Measurements from ENCODE around the gene CLEC2L.

CLEC2L gene

DNA sequence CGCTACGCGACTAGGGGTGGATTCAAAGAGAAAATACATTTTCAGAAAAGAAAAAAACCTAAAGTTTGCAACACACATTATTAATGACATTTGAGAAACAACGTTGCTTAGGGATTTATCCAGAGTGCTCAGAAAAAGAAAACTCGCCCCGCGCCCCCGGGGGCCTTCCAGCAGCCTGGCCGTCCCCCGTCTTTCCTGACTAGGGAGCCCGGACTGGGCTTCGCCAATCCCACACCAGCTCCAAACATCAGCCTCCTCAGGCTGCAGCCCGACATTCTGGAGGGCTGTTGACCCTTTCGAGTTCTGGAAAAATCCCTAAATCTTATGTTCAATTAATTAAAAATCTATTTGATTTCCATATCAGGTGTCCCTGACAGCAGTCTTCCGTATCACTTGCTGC is 48.6 kb downstream of the CLEC2L start:
- H3K4me1 Mint-ChIP-seq: no peaks in the 10 kb centered on the region
- no peaks in the 10 kb centered on the region for H3K9me3 Mint-ChIP-seq
- DNase-seq (no peak), ATAC-seq (no peak)
- H3K36me3 Mint-ChIP-seq (ENCODE audit: low read depth): peaks cover 3% of the 10 kb centered on the region
- H3K27ac Mint-ChIP-seq: no peak overlapping the region
- no peak overlapping the region for H3K4me3 Mint-ChIP-seq
- H3K27me3 Mint-ChIP-seq: no peaks in the 10 kb centered on the region

DNA sequence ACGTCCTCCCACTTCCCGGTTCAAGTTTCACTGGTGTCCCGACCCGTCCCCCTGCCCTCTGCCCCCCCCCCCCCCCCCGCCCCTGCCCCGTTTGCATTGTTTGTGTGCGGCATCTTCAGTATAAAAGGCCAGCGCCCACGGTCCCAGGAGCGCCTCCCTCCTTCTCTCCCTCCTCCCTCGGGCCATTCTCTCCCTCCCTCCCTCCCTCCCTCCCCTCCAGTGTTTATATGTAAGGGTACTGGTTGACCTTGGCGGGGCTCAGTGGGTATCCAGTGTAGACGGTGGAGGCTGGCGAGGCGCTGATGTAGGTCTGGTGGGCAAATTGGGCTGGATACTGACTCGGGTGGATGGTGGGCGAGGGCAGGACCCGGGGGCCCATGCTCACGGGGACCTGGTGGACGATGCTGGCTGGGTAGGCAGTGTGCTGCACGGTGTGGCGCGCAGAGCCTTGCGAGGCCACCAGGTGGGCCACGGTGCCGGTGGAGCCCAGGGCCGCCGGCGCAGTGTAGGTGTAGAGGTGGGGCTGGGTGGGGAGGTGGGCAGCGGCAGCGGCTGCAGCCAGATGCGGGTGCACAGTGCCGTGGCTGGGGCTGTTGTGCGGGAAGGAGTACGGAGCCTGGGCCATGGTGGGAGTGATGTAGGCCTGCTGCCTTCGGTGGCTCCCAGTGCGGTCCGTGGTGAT is 49.4 kb downstream of the CLEC2L start:
- H3K36me3 Mint-ChIP-seq (ENCODE audit: low read depth): peaks cover 6% of the 10 kb centered on the region
- no peak overlapping the region for H3K4me3 Mint-ChIP-seq
- H3K27me3 Mint-ChIP-seq: no peaks in the 10 kb centered on the region
- no peak overlapping the region for H3K27ac Mint-ChIP-seq
- no peaks in the 10 kb centered on the region for H3K4me1 Mint-ChIP-seq
- H3K9me3 Mint-ChIP-seq: no peaks in the 10 kb centered on the region
- ATAC-seq (no peak), DNase-seq (no peak)

DNA sequence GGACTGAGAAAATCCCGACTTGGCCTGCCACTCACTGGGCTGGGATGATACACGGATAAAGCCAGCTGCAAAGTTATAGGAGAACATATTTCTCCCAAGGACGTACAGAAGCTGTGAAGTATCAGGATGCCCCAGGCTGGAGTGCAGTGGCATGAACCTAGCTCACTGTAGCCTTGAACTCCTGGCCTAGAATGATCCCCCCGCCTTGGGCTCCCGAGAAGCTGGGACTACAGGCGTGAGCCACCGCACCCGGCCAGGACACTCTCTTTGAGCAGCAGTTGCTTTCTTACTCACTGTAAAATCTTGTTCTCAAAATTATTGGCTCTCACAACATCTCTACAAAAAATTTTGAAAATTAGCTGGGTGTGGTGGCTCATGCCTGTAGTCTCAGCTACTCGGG is 50.4 kb downstream of the CLEC2L start:
- Mint-ChIP-seq H3K4me1 (no peaks in the 10 kb centered on the region), H3K36me3 (ENCODE audit: low read depth) (peaks cover 6% of the 10 kb centered on the region), H3K27me3 (no peaks in the 10 kb centered on the region), H3K4me3 (no peak overlapping the region), H3K27ac (no peak overlapping the region), H3K9me3 (no peaks in the 10 kb centered on the region)
- no peak for DNase-seq
- no peak for ATAC-seq

DNA sequence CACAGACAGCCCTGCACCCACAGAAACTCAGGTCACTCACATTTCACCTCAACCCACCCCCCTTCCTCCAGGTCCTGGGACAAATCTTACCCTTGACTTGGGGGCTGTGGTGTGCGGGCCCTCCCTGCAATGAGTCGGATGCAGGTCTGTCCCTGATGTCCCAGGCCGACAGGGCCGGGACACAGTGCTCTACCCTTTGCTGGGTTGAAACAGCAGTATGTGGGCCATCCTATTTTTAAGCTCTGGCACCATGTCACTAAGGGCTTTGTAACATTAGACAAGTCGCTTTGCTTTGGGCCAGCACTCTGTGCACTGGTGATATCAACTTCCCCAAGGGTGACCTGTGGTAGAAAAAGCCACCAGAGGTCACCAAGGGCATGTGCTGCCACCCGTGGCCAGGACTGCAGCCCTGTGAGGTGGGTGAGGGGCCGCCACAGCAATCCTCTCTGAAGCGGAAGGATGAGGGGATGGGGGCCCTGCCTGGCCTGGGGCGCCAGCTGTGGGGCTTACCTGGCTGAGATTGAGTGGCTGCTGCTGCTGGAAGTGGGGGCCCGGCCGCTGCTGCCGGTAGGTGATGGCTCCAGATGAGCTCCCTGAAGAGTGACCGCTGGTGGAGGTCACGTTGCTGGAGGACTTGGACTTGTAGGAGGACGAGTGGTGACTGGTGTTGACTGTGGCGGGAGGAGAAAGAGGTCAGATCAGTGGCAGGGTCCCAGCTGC is 51.3 kb downstream of the CLEC2L start:
- Mint-ChIP-seq H3K27ac (no peak overlapping the region), H3K9me3 (no peaks in the 10 kb centered on the region), H3K4me1 (no peaks in the 10 kb centered on the region), H3K36me3 (ENCODE audit: low read depth) (peaks cover 6% of the 10 kb centered on the region), H3K4me3 (no peak overlapping the region), H3K27me3 (no peaks in the 10 kb centered on the region)
- ATAC-seq: no peak
- no peak for DNase-seq

DNA sequence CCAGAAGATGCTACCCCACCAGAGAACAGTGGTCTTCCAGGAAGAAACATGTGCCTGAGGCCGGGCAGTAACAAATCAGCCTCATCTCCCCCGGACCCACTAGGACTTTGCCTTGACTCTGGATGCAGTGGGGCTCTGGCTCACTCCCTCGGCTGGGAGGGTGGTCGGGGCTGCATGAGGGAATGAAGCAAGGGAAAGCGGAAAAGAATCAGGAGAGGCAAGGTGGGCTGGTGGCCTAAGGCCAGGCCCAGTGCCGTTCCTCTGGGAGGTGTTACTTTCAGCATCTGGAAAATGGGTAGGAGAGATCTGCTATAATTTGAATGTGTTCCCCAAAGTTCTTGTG is 51.8 kb downstream of the CLEC2L start:
- ATAC-seq: no peak
- Mint-ChIP-seq H3K27ac (no peak overlapping the region), H3K27me3 (no peaks in the 10 kb centered on the region), H3K9me3 (no peaks in the 10 kb centered on the region), H3K36me3 (ENCODE audit: low read depth) (peaks cover 6% of the 10 kb centered on the region), H3K4me1 (no peaks in the 10 kb centered on the region), H3K4me3 (no peak overlapping the region)
- no peak for DNase-seq

DNA sequence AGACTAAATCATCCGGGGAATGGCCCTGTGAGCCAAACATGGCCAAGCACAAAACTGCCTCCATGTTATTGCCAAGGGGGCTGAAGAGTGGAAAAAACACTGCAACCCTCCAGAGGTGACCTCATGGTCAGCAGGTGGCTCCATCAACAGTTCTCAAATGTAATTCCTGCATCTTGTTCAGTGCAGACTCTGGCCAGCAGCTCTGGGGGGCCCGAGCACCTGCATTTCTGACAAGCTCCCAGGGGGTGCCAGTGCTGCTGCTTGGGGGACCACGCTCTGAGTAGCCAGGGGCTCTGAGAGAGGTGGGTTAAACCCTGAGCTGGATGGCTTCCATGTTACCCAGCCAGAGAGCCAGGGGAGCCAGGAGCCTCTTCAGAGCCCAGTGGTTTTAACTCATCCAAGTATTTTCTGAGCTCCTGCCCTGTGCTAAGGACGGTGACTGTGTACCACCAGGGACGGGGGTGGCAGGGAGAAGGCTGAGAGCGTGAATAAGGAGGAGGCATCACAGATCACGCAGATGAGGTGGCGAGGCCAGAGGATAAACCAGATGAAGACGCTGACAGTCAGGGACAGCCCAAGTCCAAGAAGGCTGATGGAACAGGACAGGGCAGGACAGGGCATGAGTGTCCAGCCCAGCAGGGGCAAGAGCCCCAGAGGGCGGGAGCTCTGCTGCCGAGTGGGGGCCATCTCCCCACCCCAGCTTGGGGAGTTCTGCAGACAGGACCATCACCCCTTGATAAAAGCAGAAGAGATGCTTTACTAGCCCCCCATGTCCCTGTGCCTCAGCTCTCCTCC is 52.9 kb downstream of the CLEC2L start:
- H3K36me3 Mint-ChIP-seq (ENCODE audit: low read depth): peaks cover 6% of the 10 kb centered on the region
- H3K27ac Mint-ChIP-seq: no peak overlapping the region
- no peaks in the 10 kb centered on the region for H3K9me3 Mint-ChIP-seq
- no peaks in the 10 kb centered on the region for H3K4me1 Mint-ChIP-seq
- no peak overlapping the region for H3K4me3 Mint-ChIP-seq
- ATAC-seq (no peak), DNase-seq (no peak)
- H3K27me3 Mint-ChIP-seq: no peaks in the 10 kb centered on the region

DNA sequence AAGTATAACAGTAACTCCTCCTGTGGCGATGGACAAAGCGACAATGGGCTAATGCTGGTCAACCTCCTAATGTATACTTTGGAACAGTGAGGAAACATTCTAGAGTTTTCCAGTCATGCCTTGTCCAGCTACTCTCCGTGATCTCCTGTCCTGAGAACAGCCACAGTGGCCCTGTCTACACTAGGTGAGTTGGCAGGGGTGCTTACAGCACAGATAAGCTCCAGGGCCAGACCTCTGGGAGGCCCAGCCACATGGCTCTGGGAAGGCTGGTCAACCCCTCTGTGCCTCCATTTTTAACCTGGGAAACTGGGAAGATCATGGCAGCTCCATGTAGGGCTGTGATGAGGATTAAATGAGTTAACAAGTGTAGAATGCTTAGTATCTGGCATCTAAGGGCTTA is 57.0 kb downstream of the CLEC2L start:
- peaks cover 5% of the 10 kb centered on the region for H3K36me3 Mint-ChIP-seq (ENCODE audit: low read depth)
- H3K27me3 Mint-ChIP-seq: no peaks in the 10 kb centered on the region
- peaks cover 7% of the 10 kb centered on the region for H3K4me1 Mint-ChIP-seq
- no peaks in the 10 kb centered on the region for H3K9me3 Mint-ChIP-seq
- H3K4me3 Mint-ChIP-seq: no peak overlapping the region
- ATAC-seq (no peak), DNase-seq (no peak)
- H3K27ac Mint-ChIP-seq: no peak overlapping the region

DNA sequence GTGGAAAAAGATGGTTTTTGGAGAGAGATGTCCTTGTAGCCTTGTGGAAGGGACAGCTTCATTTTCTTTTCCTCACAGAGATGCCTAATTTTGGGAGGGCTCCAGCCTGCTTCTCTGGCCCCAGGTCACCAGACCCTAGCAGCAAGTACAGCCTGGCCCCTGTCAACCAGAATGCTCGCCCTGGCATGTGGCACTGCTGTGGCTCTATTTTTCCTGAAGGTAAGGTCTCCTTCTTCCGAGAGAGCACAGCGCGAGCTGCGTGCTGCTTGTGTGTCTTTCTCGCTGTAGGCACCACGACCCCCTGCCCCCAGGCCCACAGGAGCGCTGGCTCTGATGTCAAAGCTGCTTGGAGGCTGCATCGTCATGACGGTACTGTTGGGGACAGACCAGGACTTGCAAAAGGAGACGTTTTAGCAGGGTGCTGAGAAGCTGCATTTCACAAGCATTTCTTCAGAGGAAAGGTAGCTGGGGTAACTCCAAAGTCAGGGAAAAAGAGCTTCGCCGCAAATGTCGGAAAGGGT is 58.7 kb downstream of the CLEC2L start:
- Mint-ChIP-seq H3K27ac (no peak overlapping the region), H3K36me3 (ENCODE audit: low read depth) (peaks cover 9% of the 10 kb centered on the region), H3K4me3 (no peak overlapping the region), H3K4me1 (peaks cover 7% of the 10 kb centered on the region), H3K27me3 (no peaks in the 10 kb centered on the region), H3K9me3 (no peaks in the 10 kb centered on the region)
- ATAC-seq (no peak), DNase-seq (no peak)

DNA sequence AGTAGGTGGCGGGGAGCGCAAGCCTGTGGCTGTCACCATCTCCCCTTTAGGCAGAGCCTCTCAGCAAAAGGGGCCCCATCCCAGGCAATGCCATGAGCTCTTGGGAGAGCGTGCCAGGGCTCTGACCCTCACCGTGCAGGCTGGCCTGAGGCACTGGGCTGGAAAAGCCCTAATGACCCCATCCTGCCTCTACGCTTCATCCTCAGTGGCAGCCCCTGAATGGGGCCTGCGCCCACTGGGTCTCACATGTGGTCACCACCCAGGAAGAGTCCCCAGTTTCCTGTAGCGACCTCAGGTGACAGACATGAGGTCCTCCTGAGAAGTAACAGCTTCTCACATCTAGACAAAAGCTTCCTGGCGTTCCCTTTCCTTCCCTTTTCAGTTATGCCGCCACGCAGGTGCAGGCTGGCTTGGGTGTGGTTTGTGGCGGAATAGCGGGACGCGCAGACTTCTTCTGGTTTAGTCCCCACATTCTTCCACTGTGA is 59.2 kb downstream of the CLEC2L start:
- Mint-ChIP-seq H3K27me3 (no peaks in the 10 kb centered on the region), H3K27ac (no peak overlapping the region), H3K9me3 (no peaks in the 10 kb centered on the region), H3K4me3 (no peak overlapping the region), H3K36me3 (ENCODE audit: low read depth) (peaks cover 8% of the 10 kb centered on the region), H3K4me1 (peaks cover 7% of the 10 kb centered on the region)
- peak; percentile 52 for ATAC-seq
- no peak for DNase-seq

DNA sequence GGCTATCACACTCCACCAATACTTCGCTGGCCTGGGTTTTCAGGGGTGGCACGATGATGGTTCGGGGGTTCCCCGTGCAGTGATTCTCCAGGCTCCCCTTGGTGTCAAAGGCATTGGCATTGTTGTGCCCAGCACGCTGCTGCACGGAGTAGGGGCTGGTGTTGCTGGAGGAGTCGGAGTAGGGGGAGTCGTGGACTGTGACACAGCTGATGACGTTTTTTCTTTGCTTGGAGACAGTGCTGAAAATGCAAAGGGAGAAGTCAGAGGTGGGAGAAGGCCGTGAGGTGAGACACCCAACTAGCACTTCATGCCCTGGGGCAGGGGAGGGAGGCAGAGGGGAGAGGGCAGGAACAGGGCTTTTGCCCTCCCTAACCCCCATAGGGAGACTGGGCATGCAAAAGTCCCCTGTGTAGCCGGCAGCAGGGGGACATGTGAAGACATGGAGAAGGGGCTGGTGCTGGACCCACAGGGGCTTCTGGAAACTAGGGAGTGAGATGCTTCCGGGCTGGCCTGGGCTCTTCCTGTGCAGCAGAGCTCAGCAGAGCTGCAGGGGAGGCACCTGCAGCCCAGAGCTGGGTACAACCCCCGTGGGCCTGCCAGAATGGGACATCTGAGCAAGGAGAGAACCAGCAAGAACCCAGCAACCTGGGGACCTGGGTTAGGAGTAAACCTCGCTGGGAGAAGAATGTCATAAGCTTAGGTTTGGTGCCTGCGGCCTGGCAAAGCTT is 60.5 kb downstream of the CLEC2L start:
- Mint-ChIP-seq H3K9me3 (no peaks in the 10 kb centered on the region), H3K27ac (no peak overlapping the region), H3K4me1 (peaks cover 7% of the 10 kb centered on the region), H3K4me3 (no peak overlapping the region), H3K27me3 (no peaks in the 10 kb centered on the region), H3K36me3 (ENCODE audit: low read depth) (peaks cover 7% of the 10 kb centered on the region)
- no peak for DNase-seq
- ATAC-seq: no peak

DNA sequence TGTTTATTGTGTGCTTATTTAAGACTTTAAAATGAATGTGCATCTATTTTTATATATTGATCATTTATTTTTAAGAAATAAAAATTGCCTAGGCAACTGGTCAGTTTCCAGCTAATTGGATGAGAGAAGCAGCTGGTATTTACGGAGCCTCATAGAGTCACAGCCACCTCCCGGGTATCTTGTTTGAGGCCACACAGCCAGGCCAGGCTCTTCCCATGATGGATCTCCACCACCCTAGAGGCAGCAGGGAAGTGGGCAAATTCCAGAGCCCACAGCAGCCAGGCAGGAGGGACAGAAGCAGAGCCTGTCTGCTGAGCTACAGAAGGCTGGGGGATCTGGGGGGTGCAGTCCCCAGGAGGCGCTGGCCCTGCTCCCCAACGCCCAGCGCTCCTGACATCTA is 61.6 kb downstream of the CLEC2L start:
- Mint-ChIP-seq H3K27me3 (no peaks in the 10 kb centered on the region), H3K27ac (no peak overlapping the region), H3K36me3 (ENCODE audit: low read depth) (peaks cover 7% of the 10 kb centered on the region), H3K9me3 (no peaks in the 10 kb centered on the region), H3K4me1 (peaks cover 7% of the 10 kb centered on the region), H3K4me3 (no peak overlapping the region)
- DNase-seq (no peak), ATAC-seq (no peak)

DNA sequence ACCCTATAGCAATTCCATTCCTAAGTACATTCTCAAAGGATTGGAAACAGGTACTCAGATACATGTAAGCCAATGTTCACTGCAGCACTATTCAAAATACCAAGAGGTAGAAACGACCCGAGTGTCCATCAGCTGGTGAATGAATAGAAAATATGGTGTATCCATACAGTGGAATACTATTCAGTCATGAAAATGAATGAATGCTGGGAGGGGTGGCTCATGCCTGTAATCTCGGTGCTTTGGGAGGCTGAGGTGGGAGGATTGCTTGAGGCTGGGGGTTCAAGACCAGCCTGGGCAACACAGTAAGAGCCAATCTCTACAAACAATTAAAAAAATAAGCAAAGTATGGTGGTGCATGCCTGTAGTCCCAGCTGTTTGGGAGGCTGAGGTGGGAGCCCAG is 62.8 kb downstream of the CLEC2L start:
- no peak overlapping the region for H3K4me3 Mint-ChIP-seq
- peaks cover 7% of the 10 kb centered on the region for H3K36me3 Mint-ChIP-seq (ENCODE audit: low read depth)
- no peak overlapping the region for H3K27ac Mint-ChIP-seq
- H3K27me3 Mint-ChIP-seq: no peaks in the 10 kb centered on the region
- ATAC-seq (no peak), DNase-seq (no peak)
- no peaks in the 10 kb centered on the region for H3K9me3 Mint-ChIP-seq
- H3K4me1 Mint-ChIP-seq: peaks cover 7% of the 10 kb centered on the region

DNA sequence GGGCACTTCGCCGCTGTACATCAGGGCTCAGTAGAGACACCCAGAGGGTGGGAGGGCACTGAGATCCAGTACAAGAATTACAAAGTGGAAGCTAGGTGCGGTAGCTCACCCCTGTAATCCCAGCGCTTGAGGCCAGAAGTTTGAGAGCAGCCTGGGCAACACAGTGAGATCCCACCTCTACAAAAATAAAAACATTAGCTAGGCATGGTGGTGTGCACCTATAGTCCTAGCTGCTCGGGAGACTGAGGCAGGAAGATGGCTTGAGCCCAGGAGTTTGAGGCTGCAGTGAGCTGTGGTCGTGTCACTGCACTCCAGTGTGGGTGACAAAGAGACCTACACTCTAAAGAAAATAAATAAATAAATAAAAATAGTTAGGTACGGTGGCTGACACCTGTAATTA is 64.0 kb downstream of the CLEC2L start:
- Mint-ChIP-seq H3K36me3 (ENCODE audit: low read depth) (peaks cover 9% of the 10 kb centered on the region), H3K4me1 (peaks cover 5% of the 10 kb centered on the region), H3K27me3 (no peaks in the 10 kb centered on the region), H3K27ac (no peak overlapping the region), H3K4me3 (no peak overlapping the region), H3K9me3 (no peaks in the 10 kb centered on the region)
- ATAC-seq (no peak), DNase-seq (no peak)

DNA sequence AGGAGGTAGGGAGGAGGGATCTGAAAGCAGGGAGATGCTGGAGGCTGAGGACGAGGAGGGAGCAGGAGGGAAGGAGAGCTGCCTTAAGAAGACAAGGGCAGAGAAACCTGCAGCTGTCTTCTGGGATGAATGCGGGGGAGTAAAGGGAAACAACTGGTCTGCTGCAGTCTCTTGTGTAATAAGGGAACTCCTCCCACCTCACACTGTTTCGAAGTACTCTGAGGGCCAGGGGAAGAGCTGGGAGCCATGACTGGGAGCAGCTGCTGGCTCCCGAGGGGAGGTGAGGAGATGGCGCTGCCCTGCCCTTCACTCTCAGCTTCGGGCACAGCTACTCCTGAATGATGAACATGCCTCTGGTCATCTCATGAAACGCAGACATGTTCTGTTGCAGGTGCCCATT is 65.1 kb downstream of the CLEC2L start:
- no peak for DNase-seq
- no peak for ATAC-seq
- Mint-ChIP-seq H3K27me3 (no peaks in the 10 kb centered on the region), H3K27ac (no peak overlapping the region), H3K9me3 (no peaks in the 10 kb centered on the region), H3K36me3 (ENCODE audit: low read depth) (peaks cover 14% of the 10 kb centered on the region), H3K4me3 (no peak overlapping the region), H3K4me1 (no peaks in the 10 kb centered on the region)
